ENCODE data around the gene ACTRT2.

The ACTRT2 gene

DNA sequence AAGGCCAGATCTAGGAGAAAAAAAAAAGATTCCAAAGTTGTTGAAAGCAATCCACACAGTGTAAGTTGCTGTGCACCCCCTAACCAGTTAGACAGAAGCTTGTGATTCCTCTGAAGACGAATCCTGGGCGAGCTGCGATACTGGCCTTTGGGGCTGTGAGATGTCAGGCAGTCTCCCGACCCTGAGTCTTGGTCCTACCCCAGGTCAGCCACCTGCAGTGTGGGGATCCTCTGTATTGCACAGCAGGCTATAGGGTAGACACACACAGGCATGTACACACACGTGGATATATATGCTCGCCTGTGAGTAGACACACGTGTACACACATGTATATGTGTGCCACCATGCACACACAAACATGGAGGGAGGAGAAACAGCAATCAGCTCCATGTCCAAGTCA lies 12.9 kb downstream of the ACTRT2 start:
- no peaks in the 10 kb centered on the region for H3K27me3 ChIP-seq (ENCODE audit: insufficient read depth, low read length, poor library complexity)
- H3K4me2 ChIP-seq (ENCODE audit: insufficient read depth, low read length): no peak overlapping the region
- H3K9me3 ChIP-seq (ENCODE audit: insufficient read depth, low read length, severe bottlenecking): no peaks in the 10 kb centered on the region
- no peaks in the 10 kb centered on the region for H3K79me2 ChIP-seq (ENCODE audit: insufficient read depth, low read length)
- DNase-seq: no peak
- no peak overlapping the region for H2AFZ ChIP-seq (ENCODE audit: low read depth, low read length)
- H4K20me1 ChIP-seq (ENCODE audit: insufficient read depth, low read length): peaks cover 8% of the 10 kb centered on the region; the same call in 1 of the 2 replicates
- H3K4me1 ChIP-seq (ENCODE audit: insufficient read depth, low read length): peaks cover 21% of the 10 kb centered on the region
- H3K4me3 ChIP-seq (ENCODE audit: low read depth in 1 of 2, low read length in 2 of 2): no peak overlapping the region
- TF ChIP-seq, protein P1, sequence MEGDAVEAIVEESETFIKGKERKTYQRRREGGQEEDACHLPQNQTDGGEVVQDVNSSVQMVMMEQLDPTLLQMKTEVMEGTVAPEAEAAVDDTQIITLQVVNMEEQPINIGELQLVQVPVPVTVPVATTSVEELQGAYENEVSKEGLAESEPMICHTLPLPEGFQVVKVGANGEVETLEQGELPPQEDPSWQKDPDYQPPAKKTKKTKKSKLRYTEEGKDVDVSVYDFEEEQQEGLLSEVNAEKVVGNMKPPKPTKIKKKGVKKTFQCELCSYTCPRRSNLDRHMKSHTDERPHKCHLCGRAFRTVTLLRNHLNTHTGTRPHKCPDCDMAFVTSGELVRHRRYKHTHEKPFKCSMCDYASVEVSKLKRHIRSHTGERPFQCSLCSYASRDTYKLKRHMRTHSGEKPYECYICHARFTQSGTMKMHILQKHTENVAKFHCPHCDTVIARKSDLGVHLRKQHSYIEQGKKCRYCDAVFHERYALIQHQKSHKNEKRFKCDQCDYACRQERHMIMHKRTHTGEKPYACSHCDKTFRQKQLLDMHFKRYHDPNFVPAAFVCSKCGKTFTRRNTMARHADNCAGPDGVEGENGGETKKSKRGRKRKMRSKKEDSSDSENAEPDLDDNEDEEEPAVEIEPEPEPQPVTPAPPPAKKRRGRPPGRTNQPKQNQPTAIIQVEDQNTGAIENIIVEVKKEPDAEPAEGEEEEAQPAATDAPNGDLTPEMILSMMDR (IDR thresholded peaks at IDR 0.05; ENCODE audit: borderline replicate concordance, extremely low read depth, low read length, poor library complexity, severe bottlenecking): no peak
- no peak for TF ChIP-seq EZH2 (IDR thresholded peaks at IDR 0.05; ENCODE audit: borderline replicate concordance, low read depth, low read length, severe bottlenecking)
- ATAC-seq (ENCODE audit: insufficient read depth, low read depth): no peak
- H3K9ac ChIP-seq (ENCODE audit: low read depth, low read length): no peak overlapping the region
- no peaks in the 10 kb centered on the region for H3K36me3 ChIP-seq (ENCODE audit: insufficient read depth, low read length)
- H3K27ac ChIP-seq (ENCODE audit: low read length): no peak overlapping the region

DNA sequence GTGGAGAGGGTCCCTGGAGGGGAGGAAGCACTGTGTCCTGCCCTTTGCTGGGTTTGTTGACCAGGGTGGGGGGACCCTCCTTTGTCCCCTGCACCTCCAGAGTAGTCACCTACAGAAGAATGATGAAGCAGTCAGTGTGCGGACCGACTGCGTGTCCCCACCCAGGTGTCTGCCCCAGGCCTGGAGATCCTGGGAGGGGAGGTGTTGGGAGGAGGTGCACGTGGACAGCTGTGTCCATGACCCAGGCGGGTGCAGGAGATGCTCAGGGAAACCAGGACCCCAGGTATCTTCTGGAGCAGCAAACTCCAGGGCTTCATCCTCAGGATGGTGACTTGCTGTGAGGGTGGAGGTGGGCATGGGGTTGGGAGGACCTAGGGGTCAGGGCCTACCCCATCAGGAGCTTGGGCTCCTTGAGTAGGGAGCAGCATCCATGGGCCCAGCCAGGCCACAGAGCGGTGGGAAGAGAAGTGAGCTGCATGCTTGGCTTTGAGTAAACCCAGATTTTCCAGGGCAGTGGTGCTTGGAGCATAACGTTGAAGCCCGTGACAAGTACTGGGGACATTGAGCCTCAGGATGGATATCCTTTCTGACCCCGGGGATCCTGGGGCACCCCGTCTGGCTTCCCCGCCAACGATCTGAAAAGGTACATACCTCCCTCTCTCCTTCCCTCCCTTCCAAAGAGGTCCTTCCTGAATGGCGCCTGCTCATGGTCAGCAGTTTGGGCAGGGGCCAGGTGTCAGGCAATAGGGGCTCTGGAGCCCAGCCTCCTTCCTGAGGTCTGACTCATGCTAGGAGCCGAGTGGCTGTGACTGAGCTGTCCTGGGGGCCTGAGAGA lies 13.7 kb downstream of the ACTRT2 start:
- no peaks in the 10 kb centered on the region for H3K27me3 ChIP-seq (ENCODE audit: insufficient read depth, low read length, poor library complexity)
- no peaks in the 10 kb centered on the region for H3K9me3 ChIP-seq (ENCODE audit: insufficient read depth, low read length, severe bottlenecking)
- TF ChIP-seq EZH2 (IDR thresholded peaks at IDR 0.05; ENCODE audit: borderline replicate concordance, low read depth, low read length, severe bottlenecking): no peak
- TF ChIP-seq, protein P1 (IDR thresholded peaks at IDR 0.05; ENCODE audit: borderline replicate concordance, extremely low read depth, low read length, poor library complexity, severe bottlenecking): no peak
- H3K4me1 ChIP-seq (ENCODE audit: insufficient read depth, low read length): peaks cover 21% of the 10 kb centered on the region
- no peak overlapping the region for H3K4me2 ChIP-seq (ENCODE audit: insufficient read depth, low read length)
- no peaks in the 10 kb centered on the region for H3K79me2 ChIP-seq (ENCODE audit: insufficient read depth, low read length)
- H3K36me3 ChIP-seq (ENCODE audit: insufficient read depth, low read length): no peaks in the 10 kb centered on the region
- no peak overlapping the region for H2AFZ ChIP-seq (ENCODE audit: low read depth, low read length)
- no peak overlapping the region for H3K27ac ChIP-seq (ENCODE audit: low read length)
- H3K9ac ChIP-seq (ENCODE audit: low read depth, low read length): no peak overlapping the region
- ATAC-seq (ENCODE audit: insufficient read depth, low read depth): no peak
- H4K20me1 ChIP-seq (ENCODE audit: insufficient read depth, low read length): peaks cover 8% of the 10 kb centered on the region; the same call in 1 of the 2 replicates
- no peak for DNase-seq
- no peak overlapping the region for H3K4me3 ChIP-seq (ENCODE audit: low read depth in 1 of 2, low read length in 2 of 2)

DNA sequence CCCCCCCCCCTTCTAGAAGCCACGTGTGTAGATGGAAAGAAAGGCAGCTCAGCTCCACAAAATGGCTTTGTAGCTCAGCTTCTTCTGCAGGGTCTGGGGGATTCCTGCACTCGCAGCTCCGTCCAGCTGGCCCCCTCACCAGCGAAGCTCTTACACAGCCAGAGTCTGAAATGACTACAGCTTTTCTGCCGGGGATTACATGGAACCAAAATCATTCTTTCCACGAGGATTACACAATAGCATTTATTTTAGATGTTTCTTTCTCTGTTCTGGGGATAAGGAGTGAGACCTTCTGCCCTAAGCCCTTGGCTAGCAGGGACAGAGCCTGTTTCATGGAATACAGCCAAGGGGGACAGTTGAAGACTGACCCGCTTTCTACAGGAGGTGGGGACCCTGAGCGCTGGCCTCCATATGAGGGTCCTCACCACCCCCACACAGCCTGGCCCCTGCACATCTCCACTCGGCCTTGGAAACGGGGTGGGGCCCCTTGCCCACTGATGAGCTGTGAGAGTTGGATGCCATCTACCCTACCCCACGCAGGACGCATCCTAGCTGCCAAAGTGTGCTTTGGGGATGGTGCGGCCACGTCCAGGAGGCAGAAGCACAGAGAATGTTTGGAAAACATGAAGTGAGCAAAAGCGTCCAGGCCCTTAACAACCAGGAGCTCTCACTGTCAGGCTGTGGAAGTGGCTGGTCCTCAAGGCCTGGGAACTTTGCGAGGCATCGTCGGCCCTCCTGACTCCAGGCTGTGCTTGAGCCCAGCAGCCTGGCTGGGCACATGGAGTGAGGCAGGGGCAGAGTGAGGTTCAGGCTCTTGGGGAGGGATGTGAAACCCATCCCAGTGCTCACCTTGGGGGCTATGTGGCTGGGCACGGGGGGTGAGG lies 14.5 kb downstream of the ACTRT2 start:
- TF ChIP-seq EZH2 (IDR thresholded peaks at IDR 0.05; ENCODE audit: borderline replicate concordance, low read depth, low read length, severe bottlenecking): no peak
- TF ChIP-seq, protein P1 (IDR thresholded peaks at IDR 0.05; ENCODE audit: borderline replicate concordance, extremely low read depth, low read length, poor library complexity, severe bottlenecking): no peak
- Histone ChIP-seq H3K9me3 (ENCODE audit: insufficient read depth, low read length, severe bottlenecking) (no peaks in the 10 kb centered on the region), H3K27ac (ENCODE audit: low read length) (no peak overlapping the region), H3K79me2 (ENCODE audit: insufficient read depth, low read length) (no peaks in the 10 kb centered on the region), H3K9ac (ENCODE audit: low read depth, low read length) (no peak overlapping the region), H4K20me1 (ENCODE audit: insufficient read depth, low read length) (peaks cover 8% of the 10 kb centered on the region; the same call in 1 of the 2 replicates), H3K4me1 (ENCODE audit: insufficient read depth, low read length) (peaks cover 21% of the 10 kb centered on the region), H3K27me3 (ENCODE audit: insufficient read depth, low read length, poor library complexity) (no peaks in the 10 kb centered on the region), H2AFZ (ENCODE audit: low read depth, low read length) (no peak overlapping the region), H3K4me2 (ENCODE audit: insufficient read depth, low read length) (no peak overlapping the region), H3K36me3 (ENCODE audit: insufficient read depth, low read length) (no peaks in the 10 kb centered on the region), H3K4me3 (ENCODE audit: low read depth in 1 of 2, low read length in 2 of 2) (no peak overlapping the region)
- ATAC-seq (ENCODE audit: insufficient read depth, low read depth) (no peak), DNase-seq (no peak)
